NCI-H345 (cell line): Measurements from ENCODE around the gene MTMR1.

Source experiments
- DNase-seq: peaks from one replicate; lab custom pipeline; 2025; lab: John Stamatoyannopoulos, UW

Gene MTMR1

GRCh38 chrX:150762258-150763165 is 69.3 kb downstream of the MTMR1 start:
- no peak for DNase-seq

- no peak for DNase-seq
Observed at GRCh38 chrX:150763303-150763797, 70.2 kb downstream of the MTMR1 start.

- no peak for DNase-seq
Observed at GRCh38 chrX:150763810-150764209, 70.6 kb downstream of the MTMR1 start.

GRCh38 chrX:150765237-150765636 is 72.0 kb downstream of the MTMR1 start:
- DNase-seq = no peak

- DNase-seq = no peak
Observed at GRCh38 chrX:150765782-150766350, 72.7 kb downstream of the MTMR1 start.

GRCh38 chrX:150766351-150767044 is 73.3 kb downstream of the MTMR1 start:
- DNase-seq = no peak

GRCh38 chrX:150767045-150767395 is 73.8 kb downstream of the MTMR1 start:
- no peak for DNase-seq

- DNase-seq = no peak
Observed at GRCh38 chrX:150767475-150768131, 74.4 kb downstream of the MTMR1 start.

- DNase-seq = no peak
Observed at GRCh38 chrX:150768132-150768485, 74.9 kb downstream of the MTMR1 start.

GRCh38 chrX:150768580-150769190 is 75.5 kb downstream of the MTMR1 start:
- no peak for DNase-seq

- DNase-seq = no peak
Observed at GRCh38 chrX:150769408-150769807, 76.2 kb downstream of the MTMR1 start.

GRCh38 chrX:150770623-150771022 is 77.4 kb downstream of the MTMR1 start:
- DNase-seq = no peak

- DNase-seq = peak; percentile 20
Observed at GRCh38 chrX:150771116-150771515, 77.9 kb downstream of the MTMR1 start.

- DNase-seq = peak; percentile 60
Observed at GRCh38 chrX:150772150-150772970, 79.2 kb downstream of the MTMR1 start.

- DNase-seq = no peak
Observed at GRCh38 chrX:150773117-150773516, 79.9 kb downstream of the MTMR1 start.

- DNase-seq = no peak
Observed at GRCh38 chrX:150773634-150774033, 80.4 kb downstream of the MTMR1 start.

- no peak for DNase-seq
Observed at GRCh38 chrX:150774798-150775568, 81.8 kb downstream of the MTMR1 start.

GRCh38 chrX:150775569-150776350 is 82.6 kb downstream of the MTMR1 start:
- no peak for DNase-seq

- no peak for DNase-seq
Observed at GRCh38 chrX:150777328-150777992, 84.3 kb downstream of the MTMR1 start.
